ENCODE results near the gene HDDC3.

The HDDC3 gene

DNA sequence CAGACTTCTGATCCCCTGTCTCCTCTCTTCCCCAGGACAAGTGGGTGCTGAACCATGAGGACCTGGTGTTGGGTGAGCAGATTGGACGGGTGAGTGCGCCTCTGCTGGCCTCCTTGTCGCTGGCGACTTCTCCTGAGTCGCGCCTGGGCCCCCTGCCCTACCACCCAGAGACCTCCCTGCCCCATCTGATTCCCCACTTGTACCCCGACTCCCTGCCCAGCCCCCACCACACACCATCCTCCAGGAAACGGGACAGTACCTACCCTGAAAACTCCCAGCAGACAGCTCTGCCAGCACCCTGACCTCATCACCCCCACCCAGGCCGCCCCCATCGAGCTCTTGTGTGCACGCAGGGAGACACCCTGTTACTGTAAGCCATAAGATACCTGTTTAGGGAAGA is 40.3 kb downstream of the HDDC3 start:
- TF ChIP-seq, protein P1, sequence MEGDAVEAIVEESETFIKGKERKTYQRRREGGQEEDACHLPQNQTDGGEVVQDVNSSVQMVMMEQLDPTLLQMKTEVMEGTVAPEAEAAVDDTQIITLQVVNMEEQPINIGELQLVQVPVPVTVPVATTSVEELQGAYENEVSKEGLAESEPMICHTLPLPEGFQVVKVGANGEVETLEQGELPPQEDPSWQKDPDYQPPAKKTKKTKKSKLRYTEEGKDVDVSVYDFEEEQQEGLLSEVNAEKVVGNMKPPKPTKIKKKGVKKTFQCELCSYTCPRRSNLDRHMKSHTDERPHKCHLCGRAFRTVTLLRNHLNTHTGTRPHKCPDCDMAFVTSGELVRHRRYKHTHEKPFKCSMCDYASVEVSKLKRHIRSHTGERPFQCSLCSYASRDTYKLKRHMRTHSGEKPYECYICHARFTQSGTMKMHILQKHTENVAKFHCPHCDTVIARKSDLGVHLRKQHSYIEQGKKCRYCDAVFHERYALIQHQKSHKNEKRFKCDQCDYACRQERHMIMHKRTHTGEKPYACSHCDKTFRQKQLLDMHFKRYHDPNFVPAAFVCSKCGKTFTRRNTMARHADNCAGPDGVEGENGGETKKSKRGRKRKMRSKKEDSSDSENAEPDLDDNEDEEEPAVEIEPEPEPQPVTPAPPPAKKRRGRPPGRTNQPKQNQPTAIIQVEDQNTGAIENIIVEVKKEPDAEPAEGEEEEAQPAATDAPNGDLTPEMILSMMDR (IDR thresholded peaks at IDR 0.05; ENCODE audit: borderline replicate concordance, insufficient read depth, low read depth, low read length), result no peak
- no peak overlapping the region for H3K4me3 ChIP-seq (ENCODE audit: low read depth, low read length)

DNA sequence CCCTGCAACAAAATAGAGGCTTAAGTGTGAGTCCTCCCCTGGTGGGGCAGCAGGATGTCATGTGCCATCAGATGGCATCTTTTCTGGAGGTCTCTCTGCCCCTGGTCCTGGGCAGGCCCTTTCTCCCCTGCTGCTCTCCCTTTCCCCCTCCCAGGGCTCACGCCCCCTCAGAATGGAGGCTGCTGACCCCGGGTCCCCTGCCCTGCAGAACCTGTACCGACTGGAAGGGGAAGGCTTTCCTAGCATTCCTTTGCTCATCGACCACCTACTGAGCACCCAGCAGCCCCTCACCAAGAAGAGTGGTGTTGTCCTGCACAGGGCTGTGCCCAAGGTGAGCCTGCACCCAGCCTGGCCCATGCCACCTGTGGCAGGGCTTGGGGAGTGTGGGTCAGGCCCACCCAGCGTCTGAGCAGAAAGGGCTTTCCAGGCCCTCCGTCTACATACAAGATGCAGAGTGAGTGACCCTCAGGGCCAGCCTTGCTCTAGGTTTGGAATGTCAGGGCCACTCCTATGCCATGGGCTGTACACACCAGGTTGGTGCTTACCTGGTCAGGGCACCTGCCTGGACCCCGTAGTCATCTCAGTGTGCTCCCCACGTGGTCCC is 40.9 kb downstream of the HDDC3 start:
- TF ChIP-seq, protein P1 (IDR thresholded peaks at IDR 0.05; ENCODE audit: borderline replicate concordance, insufficient read depth, low read depth, low read length), result no peak
- H3K4me3 ChIP-seq (ENCODE audit: low read depth, low read length), result no peak overlapping the region

DNA sequence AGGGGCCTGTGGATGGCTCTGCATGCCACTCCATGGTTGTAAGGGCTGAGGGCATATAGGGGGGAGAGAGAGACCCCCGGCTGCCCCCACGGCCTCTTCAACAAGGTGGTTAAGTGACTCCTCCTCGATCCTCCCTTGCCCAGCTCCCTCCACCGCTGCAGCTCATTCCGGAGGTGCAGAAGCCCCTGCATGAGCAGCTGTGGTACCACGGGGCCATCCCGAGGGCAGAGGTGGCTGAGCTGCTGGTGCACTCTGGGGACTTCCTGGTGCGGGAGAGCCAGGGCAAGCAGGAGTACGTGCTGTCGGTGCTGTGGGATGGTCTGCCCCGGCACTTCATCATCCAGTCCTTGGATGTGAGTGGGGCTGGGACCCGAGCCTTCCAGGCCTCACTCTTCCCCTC is 41.5 kb downstream of the HDDC3 start:
- TF ChIP-seq, protein P1 (IDR thresholded peaks at IDR 0.05; ENCODE audit: borderline replicate concordance, insufficient read depth, low read depth, low read length), result no peak
- H3K4me3 ChIP-seq (ENCODE audit: low read depth, low read length), result no peak overlapping the region

DNA sequence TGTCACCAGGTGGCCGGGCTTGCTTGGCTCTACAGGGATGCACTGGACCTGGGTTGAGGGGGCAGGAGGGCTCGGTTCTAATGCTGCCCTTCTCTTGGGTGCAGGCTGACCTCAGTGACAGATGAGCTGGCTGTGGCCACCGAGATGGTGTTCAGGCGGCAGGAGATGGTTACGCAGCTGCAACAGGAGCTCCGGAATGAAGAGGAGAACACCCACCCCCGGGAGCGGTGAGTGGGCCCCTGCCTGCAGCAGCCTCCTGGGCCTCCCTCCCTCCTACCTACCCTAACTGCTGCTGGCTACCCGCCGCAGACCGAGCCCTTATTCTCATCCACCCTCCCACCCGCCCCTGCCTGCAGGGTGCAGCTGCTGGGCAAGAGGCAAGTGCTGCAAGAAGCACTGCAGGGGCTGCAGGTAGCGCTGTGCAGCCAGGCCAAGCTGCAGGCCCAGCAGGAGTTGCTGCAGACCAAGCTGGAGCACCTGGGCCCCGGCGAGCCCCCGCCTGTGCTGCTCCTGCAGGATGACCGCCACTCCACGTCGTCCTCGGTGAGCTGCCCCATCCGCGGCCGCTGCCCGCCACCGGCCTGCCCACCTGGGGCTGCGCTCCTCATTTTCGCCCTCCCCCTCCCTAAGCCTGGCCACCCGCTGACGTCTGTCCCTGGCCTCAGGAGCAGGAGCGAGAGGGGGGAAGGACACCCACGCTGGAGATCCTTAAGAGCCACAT is 42.5 kb downstream of the HDDC3 start:
- TF ChIP-seq, protein P1 (IDR thresholded peaks at IDR 0.05; ENCODE audit: borderline replicate concordance, insufficient read depth, low read depth, low read length), result no peak
- H3K4me3 ChIP-seq (ENCODE audit: low read depth, low read length), result no peak overlapping the region

DNA sequence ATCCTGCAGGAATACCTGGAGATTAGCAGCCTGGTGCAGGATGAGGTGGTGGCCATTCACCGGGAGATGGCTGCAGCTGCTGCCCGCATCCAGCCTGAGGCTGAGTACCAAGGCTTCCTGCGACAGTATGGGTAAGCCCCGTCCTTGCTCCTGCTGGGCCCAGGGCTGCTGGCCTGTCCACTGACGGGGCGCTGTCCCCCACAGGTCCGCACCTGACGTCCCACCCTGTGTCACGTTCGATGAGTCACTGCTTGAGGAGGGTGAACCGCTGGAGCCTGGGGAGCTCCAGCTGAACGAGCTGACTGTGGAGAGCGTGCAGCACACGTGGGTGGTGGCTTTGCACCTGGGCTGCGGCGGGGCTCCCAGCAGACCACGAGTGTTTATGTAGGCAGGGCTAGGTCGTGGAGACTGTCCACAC is 43.0 kb downstream of the HDDC3 start:
- TF ChIP-seq, protein P1 (IDR thresholded peaks at IDR 0.05; ENCODE audit: borderline replicate concordance, insufficient read depth, low read depth, low read length), result no peak

DNA sequence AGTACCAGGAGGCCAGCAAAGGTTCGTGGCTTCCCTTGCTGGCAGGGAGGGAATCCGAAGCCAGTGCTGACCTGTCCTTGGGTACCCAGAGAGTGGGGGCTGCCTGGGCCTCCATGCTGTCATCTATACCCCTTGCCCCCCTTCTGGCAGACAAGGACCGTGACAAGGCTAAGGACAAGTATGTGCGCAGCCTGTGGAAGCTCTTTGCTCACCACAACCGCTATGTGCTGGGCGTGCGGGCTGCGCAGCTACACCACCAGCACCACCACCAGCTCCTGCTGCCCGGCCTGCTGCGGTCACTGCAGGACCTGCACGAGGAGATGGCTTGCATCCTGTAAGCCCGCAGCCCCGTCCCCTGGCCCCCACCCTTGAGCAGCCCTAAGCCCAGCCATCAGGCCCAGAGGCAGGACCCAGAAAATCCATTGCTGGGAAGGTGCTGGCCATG is 45.3 kb downstream of the HDDC3 start:
- TF ChIP-seq, protein P1 (IDR thresholded peaks at IDR 0.05; ENCODE audit: borderline replicate concordance, insufficient read depth, low read depth, low read length), result no peak
- no peak overlapping the region for H3K4me3 ChIP-seq (ENCODE audit: low read depth, low read length)

More for the DNA sequence above, 43.0 kb downstream of the HDDC3 start:
- H3K4me3 ChIP-seq (ENCODE audit: low read depth, low read length), result no peak overlapping the region

DNA sequence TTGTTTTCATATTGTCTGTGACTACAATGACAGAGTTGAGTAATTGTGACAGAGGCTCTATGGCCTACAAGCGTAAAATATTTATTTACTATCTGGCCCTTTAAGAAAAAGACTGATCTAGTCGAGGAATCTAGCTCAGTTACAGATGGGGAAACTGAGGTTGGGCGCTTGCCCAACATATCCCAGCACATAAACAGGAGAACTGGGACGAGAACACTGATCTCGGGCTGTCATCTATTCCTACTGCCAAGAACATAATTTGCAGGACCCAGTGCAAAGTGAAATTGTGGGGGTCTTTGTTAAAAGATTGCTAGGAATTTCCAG is 46.1 kb downstream of the HDDC3 start:
- H3K4me3 ChIP-seq (ENCODE audit: low read depth, low read length), result no peak overlapping the region
- TF ChIP-seq, protein P1 (IDR thresholded peaks at IDR 0.05; ENCODE audit: borderline replicate concordance, insufficient read depth, low read depth, low read length), result no peak
